Calu3 (cell line): ENCODE results near the gene SMAD7. TPM values are rescaled to one million over a fixed set of nuclear protein-coding genes. Genes with fewer than 3 reads are reported as not detected.
A peak's percentile ranks its signal among the peaks of the same experiment; 100 is the strongest.

Experiments
- BruUV-seq: library from RNA; stranded (reverse); fragments of 400-500 nt; replicated peaks from 2 replicates; lab custom pipeline; 2021; lab: Mats Ljungman, UMichigan
- CTCF ChIA-PET: fragments of 300-600 bp; sonication (Branson Sonifier 250); formaldehyde crosslinking; loops from one replicate; lab custom pipeline; 2022; ENCODE audit warnings: antibody characterized with exemption; lab: Charles Lee
- DNase-seq: peaks from one replicate; pipeline ENCODE4 v3.0.0; 2022
- H3K27ac Mint-ChIP-seq: one replicate; pipeline ENCODE4 v1.8.0; 2022; ENCODE audit warnings: mixed read lengths; ENCODE audit not compliant: unreplicated experiment
- H3K27me3 Mint-ChIP-seq: one replicate; pipeline ENCODE4 v1.8.0; 2022; ENCODE audit warnings: mixed read lengths; ENCODE audit not compliant: unreplicated experiment
- H3K36me3 Mint-ChIP-seq: one replicate; pipeline ENCODE4 v1.8.0; 2022; ENCODE audit warnings: mild to moderate bottlenecking, moderate library complexity, mixed read lengths; ENCODE audit not compliant: insufficient read depth, unreplicated experiment
- H3K4me1 Mint-ChIP-seq: one replicate; pipeline ENCODE4 v1.8.0; 2022; ENCODE audit warnings: mild to moderate bottlenecking, low read depth, mixed read lengths; ENCODE audit not compliant: unreplicated experiment
- H3K4me3 Mint-ChIP-seq: one replicate; pipeline ENCODE4 v1.8.0; 2022; ENCODE audit warnings: mild to moderate bottlenecking, low read depth, moderate library complexity, mixed read lengths; ENCODE audit not compliant: unreplicated experiment
- H3K9me3 Mint-ChIP-seq: one replicate; pipeline ENCODE4 v1.8.0; 2022; ENCODE audit warnings: low read depth, mixed read lengths; ENCODE audit not compliant: unreplicated experiment
- CTCF ChIP-seq: fragments of 200-600 bp; IDR thresholded peaks from one replicate; pipeline ENCODE4 v1.8.0; 2022; ENCODE audit warnings: antibody characterized with exemption; ENCODE audit not compliant: unreplicated experiment
- intact Hi-C: fragments of 100-400 bp; cut with micrococcal nuclease; formaldehyde crosslinking; loops from one replicate; pipeline ENCODE4 v1.10.0; 2022; ENCODE audit not compliant: unreplicated experiment
- total RNA-seq: library from RNA; stranded (reverse); gene quantifications from 2 replicates; pipeline ENCODE4 v1.2.3, GENCODE V29; 2022

Gene SMAD7
- total RNA-seq, 1 experiment from 2014 or later: 13.7 TPM

- H3K4me1 Mint-ChIP-seq: peaks cover 27% of the 10 kb centered on the region
- H3K27ac Mint-ChIP-seq: no peak overlapping the region
- no peak for TF ChIP-seq CTCF
- H3K4me3 Mint-ChIP-seq: no peak overlapping the region
- intact Hi-C loops: no loop called here
- H3K27me3 Mint-ChIP-seq: no peaks in the 10 kb centered on the region
- H3K36me3 Mint-ChIP-seq: no peaks in the 10 kb centered on the region
- H3K9me3 Mint-ChIP-seq: no peaks in the 10 kb centered on the region
- CTCF ChIA-PET: no interaction called here
- BruUV-seq: no TSS peak
- DNase-seq: no peak
Measured at GRCh38 chr18:48982266-48982665, 31.5 kb upstream of the SMAD7 start.

GRCh38 chr18:48979944-48980890 is 29.5 kb upstream of the SMAD7 start:
- intact Hi-C loops: no loop called here
- peaks cover 14% of the 10 kb centered on the region for H3K36me3 Mint-ChIP-seq
- CTCF ChIA-PET: no interaction called here

GRCh38 chr18:48977914-48978313 is 27.1 kb upstream of the SMAD7 start:
- Mint-ChIP-seq H3K27me3 (no peaks in the 10 kb centered on the region), H3K4me3 (no peak overlapping the region), H3K27ac (no peak overlapping the region), H3K36me3 (peaks cover 22% of the 10 kb centered on the region), H3K9me3 (no peaks in the 10 kb centered on the region), H3K4me1 (peaks cover 49% of the 10 kb centered on the region)
- intact Hi-C loops: no loop called here
- TF ChIP-seq CTCF: no peak
- CTCF ChIA-PET: no interaction called here
- no TSS peak for BruUV-seq
- DNase-seq: no peak

More at GRCh38 chr18:48979944-48980890, 29.5 kb upstream of the SMAD7 start:
- Mint-ChIP-seq H3K4me1 (peaks cover 34% of the 10 kb centered on the region), H3K4me3 (no peak overlapping the region), H3K27me3 (no peaks in the 10 kb centered on the region), H3K9me3 (no peaks in the 10 kb centered on the region), H3K27ac (peak overlapping the region; percentile 31)
- DNase-seq: peak; percentile 20
- no peak for TF ChIP-seq CTCF
- BruUV-seq: no TSS peak

GRCh38 chr18:48975817-48976649 is 25.3 kb upstream of the SMAD7 start:
- DNase-seq: peak; percentile 74
- CTCF ChIA-PET: no interaction called here

More at GRCh38 chr18:48975817-48976649, 25.3 kb upstream of the SMAD7 start:
- Mint-ChIP-seq H3K27me3 (no peaks in the 10 kb centered on the region), H3K27ac (peak overlapping the region; percentile 61), H3K36me3 (peaks cover 22% of the 10 kb centered on the region), H3K4me1 (peaks cover 40% of the 10 kb centered on the region), H3K4me3 (peak overlapping the region; percentile 68), H3K9me3 (no peaks in the 10 kb centered on the region)
- no TSS peak for BruUV-seq
- intact Hi-C loops: no loop called here
- no peak for TF ChIP-seq CTCF
